GM18517 (cell line): ENCODE data around the gene ZNF423.
"Not testable (repeated sequence)": the region's sequence is repeated elsewhere in the genome, so short reads cannot be mapped to it uniquely, and the experiment has no call there.

ENCODE experiments used
- ATAC-seq: cut with Tn5 transposase; IDR thresholded peaks from one replicate; pipeline ENCODE4 v1.9.1; 2021; ENCODE audit warnings: mild to moderate bottlenecking, moderate library complexity; ENCODE audit not compliant: unreplicated experiment

ZNF423 gene

GRCh38 chr16:49523435-49524159 lies 332.3 kb downstream of the ZNF423 start:
- no peak for ATAC-seq

DNA sequence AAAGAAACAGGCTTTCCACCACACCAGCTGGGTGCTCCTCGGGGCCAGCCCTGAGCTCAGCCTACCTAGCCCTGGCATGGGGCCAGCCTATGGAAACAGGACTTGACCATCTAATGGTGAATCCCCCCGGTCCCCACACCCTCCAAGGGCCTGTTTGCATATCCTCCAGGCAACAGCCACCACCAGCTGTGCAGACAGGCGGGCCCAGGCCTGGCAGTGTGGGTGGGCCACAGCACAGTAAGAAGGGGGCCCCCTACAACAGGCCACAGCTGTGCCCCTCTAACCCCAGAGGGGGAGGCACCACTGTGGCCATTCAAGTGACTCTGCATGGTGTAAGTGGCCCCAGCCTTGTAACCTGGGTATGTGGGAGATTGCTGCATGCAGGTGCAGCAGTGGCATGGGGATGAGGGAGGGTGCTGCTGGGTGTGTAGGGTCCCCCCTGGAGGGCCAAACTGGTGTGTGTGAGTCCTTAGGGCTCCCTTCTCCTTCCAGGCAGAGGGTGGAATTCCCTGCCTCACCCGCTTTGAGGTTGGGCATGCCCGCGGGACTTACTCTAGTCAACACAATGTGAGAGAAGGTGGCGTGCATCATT lies 334.1 kb downstream of the ZNF423 start:
- no peak for ATAC-seq

DNA sequence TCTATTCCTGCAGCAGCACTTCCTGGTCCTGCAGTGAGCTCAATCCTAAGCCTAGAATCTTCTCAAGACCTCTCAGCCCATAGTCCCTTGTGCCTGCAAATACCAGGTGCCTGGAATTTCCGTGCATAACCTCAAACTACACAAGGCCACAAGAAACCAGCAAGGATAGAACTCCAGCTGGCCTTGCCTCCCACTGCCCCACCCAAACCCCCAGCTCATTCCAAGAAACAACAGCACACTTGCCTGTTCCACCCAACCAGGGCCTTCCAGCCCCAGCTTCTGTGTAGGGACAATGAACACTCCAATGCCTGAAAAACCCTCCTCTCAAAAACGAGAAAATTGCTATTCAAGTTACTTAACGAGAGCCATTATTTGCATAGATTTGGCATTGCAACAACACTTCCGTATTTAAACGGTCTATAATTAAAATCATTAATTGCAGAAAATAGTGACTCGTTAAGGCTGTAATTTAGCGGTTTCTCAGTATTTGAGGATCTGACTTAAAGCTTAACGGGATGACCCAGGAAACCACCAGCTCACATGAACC lies 335.3 kb downstream of the ZNF423 start:
- no peak for ATAC-seq

- ATAC-seq, result no peak
Measured at GRCh38 chr16:49519741-49520140, 336.2 kb downstream of the ZNF423 start.

GRCh38 chr16:49519008-49519656 lies 336.8 kb downstream of the ZNF423 start:
- no peak for ATAC-seq

- ATAC-seq, result no peak
Measured at GRCh38 chr16:49516382-49517036, 339.4 kb downstream of the ZNF423 start.

DNA sequence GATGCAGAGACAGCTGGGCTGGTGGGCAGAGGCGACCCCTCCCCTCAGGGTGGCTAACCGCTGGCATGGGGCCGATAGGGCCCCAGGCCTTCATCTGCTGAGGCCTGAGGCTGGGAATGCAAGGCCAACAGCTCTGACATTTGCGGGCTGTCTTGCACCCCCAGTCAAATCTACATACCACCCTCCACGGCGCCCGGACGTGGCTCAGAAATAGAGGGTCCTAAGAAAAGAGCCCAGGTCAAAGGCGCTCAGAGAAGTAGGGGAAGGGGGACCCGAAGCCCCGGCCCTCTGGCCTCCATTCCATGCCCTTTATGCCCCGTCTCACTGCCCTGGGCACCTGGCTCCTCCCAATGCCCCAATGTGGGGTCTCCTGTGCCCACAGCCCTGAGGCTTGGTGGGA lies 340.1 kb downstream of the ZNF423 start:
- ATAC-seq, result no peak

DNA sequence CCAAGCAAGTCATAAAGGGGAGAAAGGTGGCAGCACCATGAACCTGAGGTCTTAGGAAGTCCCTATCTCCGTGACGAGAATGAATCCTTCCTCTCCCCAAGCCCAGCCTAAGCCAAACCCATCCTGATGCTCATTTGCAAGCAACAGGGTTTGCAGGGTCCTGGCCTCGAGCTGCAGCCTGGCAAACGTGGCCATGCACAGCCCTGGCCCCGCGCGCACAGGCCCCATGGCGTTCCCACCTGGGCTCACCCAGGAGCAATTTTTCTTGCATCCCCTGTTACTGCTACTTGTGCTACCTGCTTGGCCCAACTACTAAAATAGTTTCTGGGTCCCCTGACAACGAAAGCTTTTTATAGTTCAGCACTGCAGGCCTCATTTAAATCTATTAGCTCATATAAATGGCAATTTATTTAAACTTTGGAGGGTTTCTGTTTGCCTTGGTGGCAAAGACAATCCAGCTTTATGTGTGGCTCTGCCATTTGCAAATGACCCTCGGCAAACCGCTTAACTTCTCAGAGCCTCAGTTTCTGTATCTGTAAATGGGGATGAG lies 340.8 kb downstream of the ZNF423 start:
- ATAC-seq, result no peak

DNA sequence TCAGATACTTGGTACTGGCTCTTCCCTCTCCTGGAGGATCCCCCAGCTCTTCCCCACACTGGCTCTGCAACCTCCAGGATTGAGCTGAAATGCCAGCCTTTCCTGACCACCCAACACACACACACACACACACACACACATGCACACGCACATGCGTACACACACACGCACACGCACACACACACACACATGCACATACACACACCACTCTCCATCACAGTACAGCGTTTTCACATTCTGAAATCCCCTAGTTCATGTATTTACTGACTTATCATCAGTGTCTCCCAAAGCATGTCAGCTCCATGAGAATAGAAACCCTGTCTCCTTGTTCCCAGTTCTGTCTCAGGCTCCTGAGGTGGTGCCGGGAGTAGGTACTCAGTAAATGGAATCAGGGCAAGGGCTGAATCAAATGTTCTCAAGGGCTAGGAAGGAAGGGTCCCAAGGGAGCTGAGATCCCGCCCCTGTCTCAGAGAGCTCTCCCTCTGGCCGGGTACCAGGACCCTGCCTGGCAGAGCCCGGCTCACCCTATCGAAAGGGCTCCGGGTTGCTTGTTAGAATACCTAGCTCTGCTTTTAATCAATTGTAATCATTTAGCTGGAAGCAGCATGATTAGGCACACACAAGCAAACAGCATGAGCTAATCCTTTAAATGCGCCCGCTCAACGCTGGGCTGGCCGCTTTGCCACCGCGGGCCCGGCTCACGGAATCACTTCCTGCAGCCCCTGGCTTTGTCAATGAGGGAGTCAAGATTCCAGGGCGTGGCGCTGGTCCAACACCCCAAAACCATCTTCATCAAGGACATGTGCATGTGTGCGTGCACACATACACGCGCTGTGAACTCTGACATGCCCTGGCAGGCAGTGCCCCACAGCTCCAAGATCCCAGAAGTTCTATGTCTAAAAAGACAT lies 341.6 kb downstream of the ZNF423 start:
- ATAC-seq, result no peak

DNA sequence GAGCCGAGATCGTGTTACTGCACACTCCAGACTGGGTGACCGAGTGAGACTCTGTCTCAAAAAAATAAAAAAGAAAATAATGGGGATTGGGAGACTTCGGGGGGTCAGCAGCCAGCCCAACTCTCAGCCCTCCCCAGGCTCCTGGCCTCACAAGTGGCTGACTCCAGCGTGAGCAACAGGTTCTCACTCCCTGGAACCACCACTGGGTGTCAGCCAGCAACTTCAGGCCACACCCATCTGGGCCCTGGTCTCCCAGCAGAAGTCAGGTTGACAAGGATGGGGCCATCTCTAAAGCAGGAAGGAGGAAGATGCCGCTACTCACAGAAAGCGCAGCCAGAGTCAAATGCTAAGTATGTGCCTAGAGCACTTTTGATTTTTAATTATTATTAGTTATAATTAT lies 342.9 kb downstream of the ZNF423 start:
- ATAC-seq, result no peak

DNA sequence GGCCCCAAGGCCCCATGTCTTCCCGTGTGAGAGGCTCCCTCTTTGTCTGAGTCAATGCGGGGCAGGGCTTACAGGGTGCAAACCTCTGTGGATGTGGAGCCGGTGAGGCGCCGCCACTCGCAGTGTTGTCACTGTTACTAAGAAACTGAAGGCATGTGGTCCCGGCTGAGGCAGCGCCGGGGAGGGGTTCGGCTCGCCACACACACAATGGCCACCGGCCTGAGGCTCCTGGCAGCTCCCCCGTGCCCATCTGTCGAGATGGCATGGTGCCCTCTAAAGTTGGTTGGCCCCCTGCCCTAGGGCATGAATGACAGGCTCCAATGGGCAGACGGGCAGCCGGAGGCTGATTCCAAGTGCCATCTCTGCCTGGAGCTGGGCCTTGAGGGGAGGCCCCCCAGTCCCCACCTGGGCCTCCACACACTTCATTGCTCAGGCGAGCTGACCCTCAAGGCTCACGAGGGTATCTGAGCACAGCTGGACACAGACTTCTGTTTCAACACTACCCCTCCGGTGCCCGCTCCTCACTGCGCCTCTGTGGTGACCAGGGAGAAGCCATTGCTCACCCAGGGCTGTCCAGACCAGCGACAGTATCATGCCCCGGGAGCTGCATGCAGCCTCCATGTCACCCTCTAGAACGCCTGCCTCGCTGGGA lies 345.1 kb downstream of the ZNF423 start:
- no peak for ATAC-seq

GRCh38 chr16:49510141-49510540 lies 345.8 kb downstream of the ZNF423 start:
- ATAC-seq, result no peak

- not testable (repeated sequence) for ATAC-seq
Measured at GRCh38 chr16:49506058-49507013, 349.6 kb downstream of the ZNF423 start.

DNA sequence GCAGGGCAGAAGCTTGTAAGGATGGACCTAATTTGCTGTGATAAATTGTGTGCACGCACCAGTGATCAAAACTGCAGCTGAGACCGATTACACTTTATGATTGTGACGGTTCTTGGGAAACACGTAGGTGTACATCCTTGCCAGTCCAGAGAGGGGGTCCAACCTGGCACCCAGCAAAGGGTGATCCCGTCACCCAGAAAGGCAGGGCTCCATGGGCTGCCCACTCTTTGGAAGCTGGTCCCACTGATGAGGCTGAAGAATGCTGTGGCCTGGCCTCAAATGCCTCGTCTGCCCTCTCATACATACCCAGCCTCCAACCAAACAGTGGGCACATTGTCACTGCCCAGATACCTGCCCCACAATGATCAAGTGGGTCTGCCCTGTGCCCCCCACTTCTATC lies 350.4 kb downstream of the ZNF423 start:
- no peak for ATAC-seq

DNA sequence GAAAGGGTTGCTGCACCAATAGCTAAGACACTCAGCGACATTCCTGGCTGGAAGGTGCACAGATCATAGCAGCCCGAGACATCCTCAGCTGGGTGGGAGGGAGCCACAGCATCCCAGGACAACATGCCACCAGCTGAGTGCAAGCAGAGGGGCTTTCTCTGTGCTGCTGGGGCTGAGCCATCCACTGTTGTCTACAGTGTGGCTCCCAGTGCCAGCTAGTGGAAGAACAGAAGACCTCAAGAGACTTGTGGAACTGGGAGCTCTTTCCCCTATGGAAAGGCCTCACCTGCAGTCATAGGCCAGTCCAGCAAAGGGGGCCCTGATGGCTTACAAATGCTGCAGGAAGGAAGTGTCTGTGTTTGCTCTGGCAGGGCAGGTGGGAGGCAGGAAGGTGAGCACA lies 351.3 kb downstream of the ZNF423 start:
- no peak for ATAC-seq

- ATAC-seq, result no peak
Measured at GRCh38 chr16:49504023-49504364, 351.9 kb downstream of the ZNF423 start.

DNA sequence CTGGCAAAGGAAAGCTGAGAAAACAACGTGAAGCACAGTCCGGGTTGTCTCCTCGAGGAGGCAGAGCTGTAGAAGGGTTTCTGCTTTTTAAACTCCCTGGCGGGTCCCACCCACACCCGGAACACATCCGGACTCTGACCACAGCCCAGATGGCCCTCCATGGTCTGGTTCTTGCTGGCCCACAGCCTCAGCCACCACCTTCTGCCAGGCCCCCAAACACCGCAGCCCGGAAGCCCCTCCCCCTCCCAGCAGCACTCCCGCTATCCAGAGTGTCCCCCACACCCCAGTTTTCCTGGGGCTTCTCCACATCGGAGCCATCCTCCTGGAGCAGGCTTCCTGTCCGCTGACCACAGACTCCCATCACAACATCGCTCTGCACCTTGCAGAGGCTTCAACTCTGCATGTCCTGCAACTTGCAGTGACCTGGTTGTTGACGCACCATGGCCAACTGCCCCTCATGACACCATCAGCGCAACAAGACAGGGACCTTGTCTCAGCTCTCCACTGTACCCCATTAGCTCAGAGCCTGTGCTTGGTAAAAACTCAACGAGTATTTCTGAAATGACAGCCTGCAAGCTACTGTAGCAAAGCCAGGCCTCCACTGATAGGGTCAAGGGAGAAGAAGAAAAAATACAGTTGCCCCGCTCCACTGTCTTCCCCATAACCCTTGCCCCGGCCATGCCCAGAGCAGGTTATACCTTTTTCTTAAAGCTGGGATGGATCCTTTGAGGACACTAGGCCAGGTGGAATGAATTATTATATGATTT lies 352.5 kb downstream of the ZNF423 start:
- ATAC-seq, result no peak
